CD14-positive monocyte (primary cell): ENCODE measurements around the gene KCNG1. TPM values are rescaled to one million over a fixed set of nuclear protein-coding genes. Genes with fewer than 3 reads are reported as not detected.

Experiments used
- DNase-seq, 3 donors: peaks; one replicate each; pipeline ENCODE4 v3.0.0-alpha.2; 2011 to 2022
- H2AFZ ChIP-seq: 2 replicates; pipeline ENCODE4 v1.6.0; 2012; ENCODE audit warnings: mild to moderate bottlenecking, low read depth, low read length, inconsistent platforms; ENCODE audit not compliant: insufficient read depth, poor library complexity, severe bottlenecking
- H3K27ac ChIP-seq, 2 donors: 1 replicate in 1 of 2; 2 replicates in 1 of 2; pipeline ENCODE4 v1.5.1; 2012 to 2013; ENCODE audit warnings: low read length in 2 of 2, control low read depth in 1 of 2, inconsistent platforms in 1 of 2, low read depth in 1 of 2, mild to moderate bottlenecking in 1 of 2
- H3K27me3 ChIP-seq, 2 donors: one replicate each; pipeline versions ENCODE4 v1.6.0 to v1.6.1; 2011 to 2013; ENCODE audit warnings: low read length in 2 of 2; ENCODE audit not compliant: control insufficient read depth in 2 of 2, insufficient read depth in 2 of 2
- H3K36me3 ChIP-seq, 2 donors: replicated peaks in 1 of 2; 1 replicate in 1 of 2; 2 replicates in 1 of 2; pipeline versions ENCODE4 v1.5.1 to v1.6.1; 2012 to 2013; ENCODE audit warnings: low read length in 2 of 2, control low read depth in 1 of 2, inconsistent platforms in 1 of 2, mild to moderate bottlenecking in 1 of 2; ENCODE audit not compliant: insufficient read depth in 2 of 2, control insufficient read depth in 1 of 2
- H3K4me1 ChIP-seq, 2 donors: 1 replicate in 1 of 2; 2 replicates in 1 of 2; pipeline versions ENCODE4 v1.5.1 to v1.6.1; 2012 to 2013; ENCODE audit warnings: low read length in 2 of 2, control low read depth in 1 of 2, inconsistent platforms in 1 of 2, mild to moderate bottlenecking in 1 of 2, moderate library complexity in 1 of 2; ENCODE audit not compliant: insufficient read depth in 2 of 2, control insufficient read depth in 1 of 2
- H3K4me2 ChIP-seq: replicated peaks from 2 replicates; pipeline ENCODE3; 2012; ENCODE audit warnings: low read length, moderate library complexity, mild to moderate bottlenecking; ENCODE audit not compliant: poor library complexity, severe bottlenecking; ENCODE audit errors: extremely low read depth
- H3K4me3 ChIP-seq, 3 experiments: fragments of 200-600 bp in 1 of 3; sonication (generic) in 1 of 3; replicated peaks in 1 of 3; 1 replicate in 2 of 3; 2 replicates in 1 of 3; pipeline ENCODE4 v1.5.1; 2011 to 2013; ENCODE audit warnings: low read length in 3 of 3, mild to moderate bottlenecking in 3 of 3, control low read depth in 2 of 3, low read depth in 2 of 3, inconsistent platforms in 1 of 3, moderate library complexity in 1 of 3
- H3K79me2 ChIP-seq: 2 replicates; pipeline ENCODE4 v1.6.0; 2012; ENCODE audit warnings: mild to moderate bottlenecking, control low read depth, inconsistent platforms, low read length, moderate library complexity; ENCODE audit not compliant: insufficient read depth
- H3K9ac ChIP-seq: 2 replicates; pipeline ENCODE4 v1.6.0; 2017; ENCODE audit warnings: low read length, mild to moderate bottlenecking; ENCODE audit not compliant: insufficient read depth, poor library complexity, severe bottlenecking
- H3K9me3 ChIP-seq, 2 donors: replicated peaks in 1 of 2; 1 replicate in 1 of 2; 2 replicates in 1 of 2; pipeline versions ENCODE4 v1.5.1 to v1.6.1; 2012 to 2013; ENCODE audit warnings: low read length in 2 of 2, control low read depth in 1 of 2; ENCODE audit not compliant: control insufficient read depth in 1 of 2, insufficient read depth in 1 of 2
- H4K20me1 ChIP-seq: 2 replicates; pipeline ENCODE4 v1.6.0; 2012; ENCODE audit warnings: mild to moderate bottlenecking, low read length, control low read depth, moderate library complexity; ENCODE audit not compliant: insufficient read depth
- H3K27ac Mint-ChIP-seq, 7 donors: one replicate each; pipeline ENCODE4 v1.8.0; 2020; ENCODE audit warnings: mild to moderate bottlenecking in 7 of 7, mixed read lengths in 7 of 7, moderate library complexity in 6 of 7, inconsistent platforms in 2 of 7
- H3K27me3 Mint-ChIP-seq, 3 donors: one replicate each; pipeline ENCODE4 v1.8.0; 2021 to 2022; ENCODE audit warnings: low read depth in 3 of 3, mild to moderate bottlenecking in 3 of 3, mixed read lengths in 3 of 3, moderate library complexity in 3 of 3, inconsistent platforms in 1 of 3
- H3K36me3 Mint-ChIP-seq, 2 donors: one replicate each; pipeline ENCODE4 v1.8.0; 2020; ENCODE audit warnings: mixed read lengths in 2 of 2, inconsistent platforms in 1 of 2, mild to moderate bottlenecking in 1 of 2
- H3K4me1 Mint-ChIP-seq: one replicate; pipeline ENCODE4 v1.8.0; 2020; ENCODE audit warnings: mild to moderate bottlenecking, mixed read lengths
- H3K4me3 Mint-ChIP-seq, 2 donors: one replicate each; pipeline ENCODE4 v1.8.0; 2020; ENCODE audit warnings: mild to moderate bottlenecking in 2 of 2, mixed read lengths in 2 of 2, moderate library complexity in 1 of 2
- H3K9me3 Mint-ChIP-seq, 7 donors: one replicate each; pipeline ENCODE4 v1.8.0; 2020 to 2022; ENCODE audit warnings: mixed read lengths in 7 of 7, mild to moderate bottlenecking in 6 of 7, moderate library complexity in 6 of 7, inconsistent platforms in 2 of 7
- CTCF ChIP-seq: fragments of 200-600 bp; IDR thresholded peaks from one replicate; pipeline ENCODE4 v1.8.0; 2022; ENCODE audit warnings: antibody characterized with exemption, mild to moderate bottlenecking
- WGBS: methylation state at CpG from one replicate; pipeline ENCODE4 v1.1.5; 2013; ENCODE audit warnings: missing lambda C conversion rate; ENCODE audit not compliant: insufficient coverage; 5-methylcytosine and 5-hydroxymethylcytosine counted together
- intact Hi-C, 2 donors: fragments of 100-400 bp; cut with micrococcal nuclease; formaldehyde crosslinking; loops; one replicate each; pipeline versions ENCODE4 v1.15.0 to v1.15.1; 2023
- polyA plus RNA-seq, 3 donors: library from polyadenylated mRNA; depleted of rRNA in 1 of 3; unstranded in 2 of 3; stranded (reverse) in 1 of 3; fragments of 300-500 nt in 2 of 3; fragments of >200 nt in 1 of 3; fragmentation: Illumina TruSeq in 2 of 3; gene quantifications; 1 replicate in 2 of 3; 2 replicates in 1 of 3; pipeline ENCODE4 v1.2.3, GENCODE V29; 2012 to 2021

KCNG1 gene
- polyA plus RNA-seq, 3 donors, result 0.04 TPM; not detected in 2

GRCh38 chr20:51064137-51064536 is 41.2 kb upstream of the KCNG1 start:
- no peak overlapping the region for H3K4me2 ChIP-seq
- no peak overlapping the region for H3K27ac ChIP-seq
- no peak overlapping the region for H2AFZ ChIP-seq
- peaks cover 5% of the 10 kb centered on the region in 2 donors for H3K27me3 ChIP-seq
- WGBS, result 94% methylated on average over 3 of the region's 5 CpGs
- no peaks in the 10 kb centered on the region for H4K20me1 ChIP-seq
- no peak for DNase-seq
- no peak for TF ChIP-seq CTCF
- Mint-ChIP-seq H3K4me1 (no peaks in the 10 kb centered on the region), H3K36me3 (no peaks in the 10 kb centered on the region), H3K9me3 (peaks cover 0 to 5% (median 0%) of the 10 kb centered on the region in 7 donors), H3K4me3 (no peak overlapping the region), H3K27me3 (peaks cover 7 to 25% (median 19%) of the 10 kb centered on the region in 3 donors), H3K27ac (no peak overlapping the region)
- intact Hi-C loops, result no loop called here
- H3K9me3 ChIP-seq, result no peaks in the 10 kb centered on the region
- no peaks in the 10 kb centered on the region for H3K79me2 ChIP-seq
- no peak overlapping the region for H3K9ac ChIP-seq
- H3K36me3 ChIP-seq, result no peaks in the 10 kb centered on the region
- H3K4me3 ChIP-seq, result no peak overlapping the region
- H3K4me1 ChIP-seq, result no peaks in the 10 kb centered on the region

GRCh38 chr20:51062065-51062464 is 39.2 kb upstream of the KCNG1 start:
- TF ChIP-seq CTCF, result no peak
- no peaks in the 10 kb centered on the region for H3K9me3 ChIP-seq
- Mint-ChIP-seq H3K27ac (no peak overlapping the region), H3K4me1 (no peaks in the 10 kb centered on the region), H3K9me3 (peaks cover 0 to 5% (median 1%) of the 10 kb centered on the region in 7 donors), H3K27me3 (peaks cover 16 to 38% (median 18%) of the 10 kb centered on the region in 3 donors), H3K4me3 (no peak overlapping the region), H3K36me3 (no peaks in the 10 kb centered on the region)
- DNase-seq, result no peak
- no peaks in the 10 kb centered on the region for H3K36me3 ChIP-seq
- no peaks in the 10 kb centered on the region for H3K79me2 ChIP-seq
- H3K4me3 ChIP-seq, result no peak overlapping the region
- H3K4me2 ChIP-seq, result no peak overlapping the region
- no peak overlapping the region for H2AFZ ChIP-seq
- no peaks in the 10 kb centered on the region for H3K4me1 ChIP-seq
- no peaks in the 10 kb centered on the region for H4K20me1 ChIP-seq
- H3K27me3 ChIP-seq, result peaks cover 2 to 15% of the 10 kb centered on the region in 2 donors
- no peak overlapping the region for H3K9ac ChIP-seq
- 20% methylated on average over 1 of the region's 7 CpGs for WGBS
- H3K27ac ChIP-seq, result no peak overlapping the region
- intact Hi-C loops, result no loop called here
